ENCODE measurements around the gene GCA. TPM values are rescaled to one million over a fixed set of nuclear protein-coding genes. Genes with fewer than 3 reads are reported as not detected.

Gene GCA
- total and polyA plus RNA-seq, 2 of the 4 experiments (the other 2 are of a cell fraction): 2.2 to 3.6 TPM

DNA sequence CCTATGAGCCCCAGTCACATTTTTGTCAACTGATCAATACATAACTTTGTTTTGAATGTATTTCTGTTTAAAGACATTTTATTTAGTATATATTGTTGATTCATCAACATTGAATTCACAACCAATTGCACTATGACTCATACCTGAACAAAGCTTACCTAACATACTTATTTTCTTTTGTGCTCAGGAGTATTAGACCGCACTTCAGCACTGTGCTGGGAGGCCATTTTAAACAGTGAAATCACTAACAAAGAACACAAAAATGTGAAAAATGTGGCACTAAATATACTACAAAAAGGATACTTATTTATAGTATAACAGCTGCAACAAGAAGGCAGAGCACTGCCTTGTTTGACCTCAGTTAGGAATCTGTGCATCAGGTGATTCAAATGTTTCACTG is 13.1 kb upstream of the GCA start:
- Histone ChIP-seq H2BK15ac (ENCODE audit: low read depth, low read length) (no peak overlapping the region), H3K27me3 (ENCODE audit: control insufficient read depth, insufficient read depth, low read length) (no peaks in the 10 kb centered on the region; the same call in 1 of the 2 replicates), H2AFZ (replicated peaks; ENCODE audit: low read length, poor library complexity) (no peak overlapping the region), H3K4me1 (ENCODE audit: control insufficient read depth, insufficient read depth, low read length) (no peaks in the 10 kb centered on the region), H3K9ac (ENCODE audit: low read depth, low read length) (no peak overlapping the region), H3K27ac (ENCODE audit: insufficient read depth, low read length) (no peak overlapping the region), H2BK120ac (ENCODE audit: low read depth, low read length) (no peak overlapping the region), H3K4ac (ENCODE audit: low read depth, low read length) (no peak overlapping the region), H3K4me2 (ENCODE audit: low read depth, low read length) (no peak overlapping the region), H3K79me1 (ENCODE audit: low read depth in 1 of 2, low read length in 2 of 2) (no peaks in the 10 kb centered on the region), H2BK5ac (ENCODE audit: low read depth, low read length, poor library complexity, severe bottlenecking) (no peak overlapping the region), H2AK5ac (ENCODE audit: low read depth, low read length) (no peak overlapping the region), H3K36me3 (ENCODE audit: control insufficient read depth, insufficient read depth, low read length) (no peaks in the 10 kb centered on the region), H2BK20ac (ENCODE audit: low read depth, low read length) (no peak overlapping the region), H4K5ac (ENCODE audit: low read depth, low read length) (no peak overlapping the region), H4K91ac (ENCODE audit: insufficient read depth, low read depth, low read length) (no peak overlapping the region), H3K9me1 (ENCODE audit: insufficient read depth, low read length) (no peaks in the 10 kb centered on the region), H3K9me3 (ENCODE audit: control insufficient read depth, insufficient read depth, low read length) (peaks cover 2% of the 10 kb centered on the region), H3K18ac (ENCODE audit: low read depth, low read length) (no peak overlapping the region), H3K23ac (ENCODE audit: low read depth, low read length) (no peak overlapping the region), H3K4me3 (ENCODE audit: insufficient read depth, low read depth, low read length) (no peak overlapping the region), H4K8ac (ENCODE audit: low read depth in 2 of 2, low read length in 2 of 2) (no peak overlapping the region), H4K20me1 (ENCODE audit: insufficient read depth, low read length) (no peaks in the 10 kb centered on the region), H3K14ac (replicated peaks; ENCODE audit: low read depth, low read length) (no peak overlapping the region), H2AK9ac (replicated peaks; ENCODE audit: low read depth, low read length, poor library complexity) (no peak overlapping the region), H3K56ac (ENCODE audit: extremely low read depth, insufficient read depth, low read length) (no peak overlapping the region)
- intact Hi-C loops (cut with micrococcal nuclease): loop anchor here (5.0 kb wide), 1 partner anchor 801 kb away; no protein-coding TSS in a partner anchor
- dilution Hi-C loops (cut with HindIII; ENCODE audit: low sequenced_read_pairs, unreplicated experiment): no loop called here
- DNase-seq (no peak), ATAC-seq (ENCODE audit: low read depth) (no peak)
- in situ Hi-C loops (cut with MboI; ENCODE audit: low sequenced_read_pairs): no loop called here
- WGBS, 2 experiments (ENCODE audit: extremely low coverage in 2 of 2, insufficient read length in 1 of 2): no CpG with 5 or more reads among the region's 1 CpG
- CTCF ChIA-PET: no interaction called here
- POLR2A ChIA-PET (ENCODE audit: unreplicated experiment): no interaction called here
- BruUV-seq (replicated peaks): no TSS peak
- TF ChIP-seq CEBPB (IDR thresholded peaks at IDR 0.05; ENCODE audit: low read depth, low read length) (no peak), RAD21 (IDR thresholded peaks at IDR 0.05; ENCODE audit: low read length) (no peak), MXI1 (IDR thresholded peaks at IDR 0.05; ENCODE audit: borderline replicate concordance, low read depth, low read length) (no peak), MAZ (IDR thresholded peaks at IDR 0.05; ENCODE audit: borderline replicate concordance, low read depth, low read length) (no peak), SMC3 (IDR thresholded peaks at IDR 0.05; ENCODE audit: low read depth, low read length) (no peak), NFE2L2 (IDR thresholded peaks at IDR 0.05; ENCODE audit: low read depth, low read length) (no peak), FOS (IDR thresholded peaks at IDR 0.05; ENCODE audit: low read depth, low read length) (no peak), RCOR1 (IDR thresholded peaks at IDR 0.05; ENCODE audit: insufficient replicate concordance, low read length) (no peak), CHD1 (IDR thresholded peaks at IDR 0.05; ENCODE audit: low read depth, low read length) (no peak), POLR2A (IDR thresholded peaks at IDR 0.05; ENCODE audit: low read depth, low read length) (no peak), MAFK (IDR thresholded peaks at IDR 0.05; ENCODE audit: low read depth, low read length) (no peak)
- TF ChIP-seq, protein P1, sequence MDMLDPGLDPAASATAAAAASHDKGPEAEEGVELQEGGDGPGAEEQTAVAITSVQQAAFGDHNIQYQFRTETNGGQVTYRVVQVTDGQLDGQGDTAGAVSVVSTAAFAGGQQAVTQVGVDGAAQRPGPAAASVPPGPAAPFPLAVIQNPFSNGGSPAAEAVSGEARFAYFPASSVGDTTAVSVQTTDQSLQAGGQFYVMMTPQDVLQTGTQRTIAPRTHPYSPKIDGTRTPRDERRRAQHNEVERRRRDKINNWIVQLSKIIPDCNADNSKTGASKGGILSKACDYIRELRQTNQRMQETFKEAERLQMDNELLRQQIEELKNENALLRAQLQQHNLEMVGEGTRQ (IDR thresholded peaks at IDR 0.05; ENCODE audit: low read depth, low read length): no peak
- TF ChIP-seq, protein P2, sequence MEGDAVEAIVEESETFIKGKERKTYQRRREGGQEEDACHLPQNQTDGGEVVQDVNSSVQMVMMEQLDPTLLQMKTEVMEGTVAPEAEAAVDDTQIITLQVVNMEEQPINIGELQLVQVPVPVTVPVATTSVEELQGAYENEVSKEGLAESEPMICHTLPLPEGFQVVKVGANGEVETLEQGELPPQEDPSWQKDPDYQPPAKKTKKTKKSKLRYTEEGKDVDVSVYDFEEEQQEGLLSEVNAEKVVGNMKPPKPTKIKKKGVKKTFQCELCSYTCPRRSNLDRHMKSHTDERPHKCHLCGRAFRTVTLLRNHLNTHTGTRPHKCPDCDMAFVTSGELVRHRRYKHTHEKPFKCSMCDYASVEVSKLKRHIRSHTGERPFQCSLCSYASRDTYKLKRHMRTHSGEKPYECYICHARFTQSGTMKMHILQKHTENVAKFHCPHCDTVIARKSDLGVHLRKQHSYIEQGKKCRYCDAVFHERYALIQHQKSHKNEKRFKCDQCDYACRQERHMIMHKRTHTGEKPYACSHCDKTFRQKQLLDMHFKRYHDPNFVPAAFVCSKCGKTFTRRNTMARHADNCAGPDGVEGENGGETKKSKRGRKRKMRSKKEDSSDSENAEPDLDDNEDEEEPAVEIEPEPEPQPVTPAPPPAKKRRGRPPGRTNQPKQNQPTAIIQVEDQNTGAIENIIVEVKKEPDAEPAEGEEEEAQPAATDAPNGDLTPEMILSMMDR (conservative IDR thresholded peaks at IDR 0.05; ENCODE audit: low read depth, low read length): no peak

Data from IMR-90 (cell line).